SH-SY5Y (cell line): ENCODE measurements around the gene RAP1GAP2.

Experiments
- GATA2 ChIP-seq: IDR thresholded peaks from 2 replicates; pipeline ENCODE4 v1.6.1; 2011; ENCODE audit warnings: mild to moderate bottlenecking, low read depth, low read length
- GATA3 ChIP-seq: IDR thresholded peaks from 2 replicates; pipeline ENCODE4 v1.6.1; 2011; ENCODE audit warnings: low read depth, mild to moderate bottlenecking, low read length, moderate library complexity

- TF ChIP-seq GATA2 (no peak), GATA3 (no peak)
Measured at GRCh38 chr17:2819921-2820501, 23.8 kb downstream of the RAP1GAP2 start.
